Measurements from ENCODE around the gene ARX. TPM values are rescaled to one million over a fixed set of nuclear protein-coding genes. Genes with fewer than 3 reads are reported as not detected.

Gene ARX
- total RNA-seq, 1 donor from 2014 or later: not detected

DNA sequence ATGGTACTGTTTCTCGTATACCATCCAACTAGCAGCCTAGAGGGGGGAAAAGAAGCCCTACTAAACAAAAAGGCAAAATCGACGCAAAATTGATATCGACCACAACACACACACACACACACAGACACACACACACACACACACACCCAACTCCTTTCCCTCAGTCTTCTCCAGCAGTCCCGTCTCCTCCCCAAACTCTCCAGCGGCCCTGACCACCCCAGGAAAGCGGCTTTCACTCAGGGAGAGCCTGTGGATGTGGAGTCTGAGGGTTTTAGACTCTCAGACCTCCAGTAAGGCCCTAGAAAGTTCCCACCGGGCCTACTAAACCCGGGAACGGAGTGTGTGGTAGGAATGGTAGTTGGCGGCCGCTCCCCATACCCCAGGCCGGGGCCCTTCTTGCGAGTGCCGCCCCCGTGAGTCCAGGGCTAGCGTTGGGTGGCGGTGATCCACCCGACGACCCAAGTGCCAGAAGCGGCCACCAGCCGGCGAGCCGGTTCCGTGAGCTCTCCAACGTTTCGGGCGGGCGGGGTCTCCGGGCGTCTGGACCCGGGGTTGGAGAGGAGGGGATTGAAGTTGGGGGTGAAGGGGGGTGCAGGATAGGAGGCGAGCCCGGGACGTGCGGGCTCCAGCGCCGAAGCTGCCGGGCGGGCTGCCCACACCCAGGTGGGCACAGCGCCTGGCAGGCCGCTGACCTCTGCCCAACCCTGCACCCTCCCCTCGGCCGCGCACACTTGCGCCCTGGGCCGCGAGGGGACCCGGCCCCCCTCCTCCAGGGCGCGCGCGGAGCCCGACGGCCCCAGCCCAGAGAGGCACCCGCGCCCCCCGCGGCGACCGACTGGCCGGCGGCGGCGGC lies 13.7 kb downstream of the ARX start:
- DNase-seq (ENCODE audit: low spot score): no peak

DNA sequence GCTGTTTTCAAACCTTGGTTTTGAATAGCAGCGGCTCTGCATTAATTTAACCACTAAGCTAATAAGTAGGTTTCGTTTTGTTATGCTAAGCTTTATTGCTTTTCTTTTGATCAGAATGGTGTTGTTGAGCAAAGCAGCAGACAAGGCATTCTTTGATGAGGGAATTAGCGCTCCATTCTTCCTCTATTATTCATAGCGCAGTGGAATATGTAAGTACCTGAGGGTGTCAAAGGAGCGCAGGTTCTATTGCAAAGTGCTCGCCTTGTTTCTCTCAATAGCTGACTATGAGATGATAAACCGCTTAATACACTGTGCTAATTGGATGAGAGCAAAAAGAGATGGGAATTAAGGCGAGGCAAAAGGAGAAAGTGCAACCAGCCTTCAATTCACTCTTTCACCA lies 16.3 kb downstream of the ARX start:
- no peak for DNase-seq (ENCODE audit: low spot score)

DNA sequence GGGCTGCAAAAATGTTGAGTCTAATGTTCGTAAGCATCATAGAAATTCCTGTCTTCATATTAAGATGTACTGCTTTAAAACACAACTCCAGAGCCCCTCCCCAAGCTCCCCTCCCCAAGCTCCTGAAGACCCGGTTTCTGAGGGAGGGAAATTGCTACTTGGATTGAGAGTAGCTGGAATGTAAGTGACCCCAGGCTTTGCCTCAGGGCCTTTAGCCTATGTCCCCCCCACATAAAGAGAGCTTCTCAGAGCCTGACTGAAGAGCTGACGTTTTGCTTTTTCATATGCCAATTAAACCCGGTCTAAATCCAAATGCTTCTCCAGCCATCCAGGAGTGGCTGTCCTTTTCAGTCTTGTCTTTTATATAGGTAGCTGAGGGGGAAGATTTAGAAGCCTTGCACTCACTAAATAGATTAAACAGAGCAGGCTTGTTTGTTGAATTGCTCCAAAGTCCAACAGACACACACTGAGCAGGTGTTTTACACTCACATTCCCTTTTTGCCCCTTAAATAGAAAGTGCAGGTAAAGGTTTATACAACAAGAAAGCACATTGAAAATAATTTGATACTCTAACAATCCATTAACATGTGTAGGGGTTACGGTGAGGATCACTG lies 19.6 kb downstream of the ARX start:
- DNase-seq (ENCODE audit: low spot score): no peak

- DNase-seq (ENCODE audit: low spot score): no peak
Measured at GRCh38 chrX:24993879-24994278, 21.9 kb downstream of the ARX start.

- no peak for DNase-seq (ENCODE audit: low spot score)
Measured at GRCh38 chrX:24990535-24990934, 25.2 kb downstream of the ARX start.

- DNase-seq (ENCODE audit: low spot score): no peak
Measured at GRCh38 chrX:24988314-24988713, 27.5 kb downstream of the ARX start.

DNA sequence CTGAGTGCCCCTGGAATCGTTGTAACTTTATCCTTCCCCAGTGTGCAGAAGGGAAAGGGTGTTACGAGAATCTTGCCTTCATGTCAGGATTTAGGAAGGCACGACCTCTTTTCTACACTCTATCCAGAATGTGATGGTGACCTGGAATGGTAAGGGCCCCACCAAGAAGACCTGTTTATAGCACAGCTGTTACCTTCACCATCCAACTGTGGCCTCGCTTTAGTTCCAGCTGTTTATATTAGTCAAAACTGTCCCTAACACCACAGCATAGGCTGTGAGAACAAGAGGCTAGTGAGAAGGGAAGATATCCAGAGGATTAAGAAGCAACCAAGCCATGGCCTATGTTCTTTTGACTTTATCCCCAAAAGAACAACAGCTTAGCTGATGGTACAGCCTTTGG lies 28.0 kb downstream of the ARX start:
- DNase-seq (ENCODE audit: low spot score): no peak

- DNase-seq (ENCODE audit: low spot score): no peak
Measured at GRCh38 chrX:24985120-24985519, 30.6 kb downstream of the ARX start.

DNA sequence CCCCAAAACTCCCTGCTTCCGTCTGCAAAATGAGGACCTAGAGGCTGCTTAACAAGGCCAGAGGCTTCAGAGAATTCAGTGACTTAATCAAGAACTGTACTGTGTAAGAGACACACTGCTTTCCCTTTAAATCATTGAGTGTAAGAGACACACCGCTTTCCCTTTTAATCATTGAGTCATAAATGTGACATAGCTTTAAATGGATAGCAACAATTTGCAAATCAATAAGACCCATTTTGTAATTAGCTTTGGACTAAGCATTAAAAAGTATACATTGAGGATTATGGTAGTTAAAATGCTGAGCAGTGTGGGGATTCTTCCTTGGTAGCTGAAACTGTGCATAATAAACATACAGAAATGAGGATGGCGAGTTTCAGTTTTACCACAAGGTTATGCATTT lies 31.8 kb downstream of the ARX start:
- DNase-seq (ENCODE audit: low spot score): no peak

GRCh38 chrX:24982306-24982965 lies 33.3 kb downstream of the ARX start:
- no peak for DNase-seq (ENCODE audit: low spot score)

DNA sequence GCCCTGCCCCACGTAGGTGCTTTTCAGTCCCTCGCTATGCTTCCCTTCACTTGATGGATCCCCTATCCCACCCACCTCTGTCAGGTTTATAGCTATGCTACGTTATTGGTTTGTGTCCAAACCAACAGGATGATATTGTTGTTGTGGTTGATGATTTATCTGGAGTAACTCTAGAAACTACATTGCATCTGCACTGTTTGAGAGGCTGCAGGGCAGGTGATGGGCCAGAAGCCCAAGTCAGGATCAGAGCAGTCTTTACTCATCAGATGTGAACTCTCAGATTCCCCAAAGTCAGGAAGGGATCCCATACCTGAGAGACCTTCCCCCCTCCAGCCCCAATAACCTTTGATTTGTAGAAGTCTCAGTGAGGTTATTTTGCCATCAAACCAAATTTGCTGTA lies 34.7 kb downstream of the ARX start:
- no peak for DNase-seq (ENCODE audit: low spot score)

DNA sequence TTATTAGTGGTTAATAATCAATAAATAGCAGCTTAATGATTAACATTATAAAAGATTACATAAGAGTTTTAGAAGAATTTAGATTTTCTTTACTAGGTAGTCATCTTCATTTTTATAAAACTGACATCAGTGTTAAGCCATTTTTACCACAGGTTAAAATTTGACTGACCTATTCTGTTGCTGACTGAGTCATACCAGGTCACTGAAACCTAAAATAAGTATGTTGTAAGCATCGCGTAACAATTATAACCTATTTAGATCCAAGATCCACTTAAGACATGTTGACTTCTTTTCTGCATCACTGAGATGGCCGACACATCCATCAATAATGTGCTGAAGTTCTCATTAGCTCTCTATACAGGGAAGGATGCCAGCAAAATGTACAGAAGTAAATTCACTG lies 36.7 kb downstream of the ARX start:
- no peak for DNase-seq (ENCODE audit: low spot score)

DNA sequence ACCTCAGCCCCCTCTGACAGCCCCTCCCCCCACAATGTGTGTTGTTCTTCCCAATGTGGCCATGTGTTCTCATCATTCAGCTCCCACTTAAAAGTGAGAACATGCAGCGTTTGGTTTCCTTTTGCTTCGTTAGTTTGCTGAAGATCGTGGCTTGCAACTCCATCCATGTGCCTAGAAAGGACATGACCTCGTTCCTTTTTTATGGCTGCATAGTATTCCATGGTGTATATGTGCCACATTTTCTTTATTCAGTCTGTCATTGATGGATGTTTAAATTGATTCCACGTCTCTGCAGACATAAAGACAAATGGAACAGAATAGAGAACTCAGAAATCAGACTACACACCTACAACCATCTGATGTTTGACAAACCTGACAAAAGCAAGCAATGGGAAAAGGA lies 46.0 kb downstream of the ARX start:
- DNase-seq (ENCODE audit: low spot score): no peak

GRCh38 chrX:24965372-24965771 lies 50.4 kb downstream of the ARX start:
- DNase-seq (ENCODE audit: low spot score): no peak

DNA sequence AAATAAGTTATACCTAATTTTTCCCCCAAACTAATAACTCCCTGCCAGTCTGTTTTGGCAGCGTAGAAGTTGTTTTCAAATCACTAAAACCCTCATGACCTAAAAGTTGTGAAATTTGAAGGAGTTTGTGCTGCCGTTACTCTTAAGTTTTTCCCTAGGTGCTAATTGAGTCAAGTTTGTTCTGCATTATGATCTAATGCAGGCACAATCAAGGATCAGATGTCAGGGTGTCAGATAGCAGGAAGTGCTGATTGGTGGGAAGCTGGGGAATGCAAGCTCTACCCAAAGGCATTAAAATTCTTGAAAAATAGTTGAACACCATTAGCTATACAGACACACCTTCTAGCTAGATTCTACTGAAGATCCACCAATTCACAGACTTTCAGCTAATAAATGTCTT lies 51.9 kb downstream of the ARX start:
- no peak for DNase-seq (ENCODE audit: low spot score)

DNA sequence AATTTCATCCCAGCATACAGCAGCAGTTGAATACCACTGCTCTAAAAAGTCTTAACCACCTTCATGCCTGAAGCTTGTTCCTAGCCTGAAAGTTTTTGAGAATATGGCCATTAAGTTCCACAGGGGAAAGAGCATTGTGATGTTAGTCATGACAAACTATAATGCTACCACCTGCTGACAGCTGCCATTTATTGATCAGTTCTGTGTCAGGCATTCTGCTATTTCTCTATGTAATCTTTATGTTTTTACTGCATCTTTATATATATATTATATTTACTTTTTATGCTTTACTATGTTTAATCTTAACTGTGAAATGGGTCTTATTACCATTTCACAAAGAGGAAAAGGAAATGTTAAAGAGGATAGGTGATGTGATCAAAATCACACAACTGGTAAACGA lies 54.0 kb downstream of the ARX start:
- DNase-seq (ENCODE audit: low spot score): no peak

GRCh38 chrX:24956828-24957227 lies 58.9 kb downstream of the ARX start:
- no peak for DNase-seq (ENCODE audit: low spot score)

GRCh38 chrX:24955372-24955930 lies 60.3 kb downstream of the ARX start:
- no peak for DNase-seq (ENCODE audit: low spot score)

GRCh38 chrX:24954732-24955131 lies 61.0 kb downstream of the ARX start:
- DNase-seq (ENCODE audit: low spot score): no peak
